ENCODE measurements around the gene ARHGAP31.

GRCh38 chr3:119288669-119289403, 5.3 kb upstream of the ARHGAP31 start:
- TF ChIP-seq CTCF (IDR thresholded peaks at IDR 0.05) (no peak), POLR2A (IDR thresholded peaks at IDR 0.05) (no peak)

Measured in gastroesophageal sphincter (tissue), 3 donors.